ENCODE data around the gene CABP2. TPM values are rescaled to one million over a fixed set of nuclear protein-coding genes. Genes with fewer than 3 reads are reported as not detected.

CABP2 gene
- total RNA-seq, 1 experiment from 2014 or later, result not detected

DNA sequence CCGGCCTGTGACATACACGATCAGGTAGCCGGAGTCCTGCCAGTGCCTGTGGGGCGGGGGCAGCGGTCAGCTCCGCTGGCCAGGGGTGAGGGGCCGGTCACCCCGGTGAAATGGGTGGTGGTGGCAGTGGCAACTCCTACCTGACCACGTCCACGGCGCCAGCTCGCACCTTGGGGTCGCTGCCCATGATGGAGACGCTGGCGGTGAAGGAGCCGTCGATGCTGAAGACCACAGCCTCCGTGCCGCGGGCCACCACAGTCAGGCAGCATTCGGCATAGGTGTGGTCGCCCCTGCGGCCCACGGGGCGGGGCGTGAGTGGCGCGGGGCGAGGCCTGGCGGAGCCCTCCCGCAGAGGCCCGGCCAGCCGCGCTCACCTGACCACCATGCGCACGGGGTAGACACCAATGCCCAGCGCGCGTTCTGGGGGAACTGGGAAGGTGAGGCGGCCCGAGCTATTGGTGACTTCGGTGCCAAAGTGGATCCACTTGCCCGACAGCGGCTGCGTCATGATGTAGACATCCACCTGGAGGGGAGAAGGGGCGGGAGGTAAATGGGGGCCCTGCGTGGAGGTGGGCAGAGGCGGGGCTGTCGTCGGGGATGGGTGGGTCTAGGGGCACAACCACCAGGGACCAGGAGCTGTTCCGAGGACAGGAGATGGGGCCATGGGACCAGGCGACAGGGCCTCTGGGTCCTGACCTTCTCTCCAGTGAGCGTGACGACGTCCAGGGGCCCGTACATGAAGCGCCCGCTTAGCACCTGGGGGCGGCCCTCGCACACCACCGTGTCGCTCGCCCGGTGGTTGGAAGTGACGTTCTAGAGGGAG lies 29.5 kb downstream of the CABP2 start:
- H2BK15ac ChIP-seq (ENCODE audit: low read depth, low read length), result no peak overlapping the region
- Mint-ChIP-seq H3K4me1 (no peaks in the 10 kb centered on the region), H3K36me3 (ENCODE audit: insufficient read depth in 1 of 3, low read depth in 3 of 3) (peaks cover 4 to 28% (median 12%) of the 10 kb centered on the region in 3 experiments; a peak in 6 of 7 replicates), H3K9me3 (no peaks in the 10 kb centered on the region), H3K27ac (no peak overlapping the region; a peak in 1 of 7 replicates), H3K27me3 (ENCODE audit: low read depth) (no peaks in the 10 kb centered on the region), H3K4me3 (no peak overlapping the region)
- no peak overlapping the region for H3K18ac ChIP-seq (ENCODE audit: insufficient read length, low read depth, low read length)
- H3K79me1 ChIP-seq (ENCODE audit: insufficient read depth, low read depth, low read length, poor library complexity, severe bottlenecking), result no peaks in the 10 kb centered on the region
- H4K8ac ChIP-seq (replicated peaks; ENCODE audit: insufficient read length, low read depth, low read length), result no peak overlapping the region
- H4K20me1 ChIP-seq (ENCODE audit: control insufficient read depth, insufficient read depth, insufficient read length), result no peaks in the 10 kb centered on the region
- H3T11ph ChIP-seq (ENCODE audit: low read length), result no peak overlapping the region
- no CpG with 5 or more reads among the region's 65 CpGs for WGBS (ENCODE audit: extremely low coverage, insufficient read length, low lambda C conversion rate)
- H3K14ac ChIP-seq (ENCODE audit: insufficient read depth, low read length), result no peak overlapping the region
- no peak overlapping the region for H2BK20ac ChIP-seq (ENCODE audit: low read depth, low read length, poor library complexity, severe bottlenecking)
- H3K79me2 ChIP-seq (ENCODE audit: insufficient read depth, low read length), result no peaks in the 10 kb centered on the region
- no peak overlapping the region for H2BK12ac ChIP-seq (ENCODE audit: insufficient read length, low read depth, low read length)
- no peaks in the 10 kb centered on the region for H3K4me1 ChIP-seq (ENCODE audit: insufficient read depth, low read length)
- H2AFZ ChIP-seq (ENCODE audit: low read length), result no peak overlapping the region
- H2BK5ac ChIP-seq (ENCODE audit: insufficient read length, low read length), result no peak overlapping the region
- no peak overlapping the region for H4K91ac ChIP-seq (ENCODE audit: insufficient read length, low read depth, low read length)
- no peak overlapping the region for H3K4ac ChIP-seq (ENCODE audit: low read depth, low read length)
- H2BK120ac ChIP-seq (ENCODE audit: low read depth, low read length, poor library complexity, severe bottlenecking), result no peak overlapping the region
- no peak overlapping the region for H4K5ac ChIP-seq (ENCODE audit: insufficient read length, low read depth, low read length)
- no peaks in the 10 kb centered on the region for H3K27me3 ChIP-seq (ENCODE audit: insufficient read depth, low read length)
- no peak overlapping the region for H3K9ac ChIP-seq (ENCODE audit: extremely low read depth, insufficient read length, low read length)
- H3K27ac ChIP-seq (ENCODE audit: insufficient read length, low read depth, low read length), result no peak overlapping the region
- H3K23me2 ChIP-seq (ENCODE audit: insufficient read length, low read depth, low read length, poor library complexity, severe bottlenecking), result no peaks in the 10 kb centered on the region
- no peak for DNase-seq
- H3K4me2 ChIP-seq (ENCODE audit: insufficient read depth, insufficient read length, low read length), result no peak overlapping the region
- no peaks in the 10 kb centered on the region for H3K9me3 ChIP-seq (ENCODE audit: control insufficient read depth, low read depth, low read length)
- no peak overlapping the region for H3K56ac ChIP-seq (ENCODE audit: insufficient read length, low read depth, low read length)
- TF ChIP-seq, protein P1, sequence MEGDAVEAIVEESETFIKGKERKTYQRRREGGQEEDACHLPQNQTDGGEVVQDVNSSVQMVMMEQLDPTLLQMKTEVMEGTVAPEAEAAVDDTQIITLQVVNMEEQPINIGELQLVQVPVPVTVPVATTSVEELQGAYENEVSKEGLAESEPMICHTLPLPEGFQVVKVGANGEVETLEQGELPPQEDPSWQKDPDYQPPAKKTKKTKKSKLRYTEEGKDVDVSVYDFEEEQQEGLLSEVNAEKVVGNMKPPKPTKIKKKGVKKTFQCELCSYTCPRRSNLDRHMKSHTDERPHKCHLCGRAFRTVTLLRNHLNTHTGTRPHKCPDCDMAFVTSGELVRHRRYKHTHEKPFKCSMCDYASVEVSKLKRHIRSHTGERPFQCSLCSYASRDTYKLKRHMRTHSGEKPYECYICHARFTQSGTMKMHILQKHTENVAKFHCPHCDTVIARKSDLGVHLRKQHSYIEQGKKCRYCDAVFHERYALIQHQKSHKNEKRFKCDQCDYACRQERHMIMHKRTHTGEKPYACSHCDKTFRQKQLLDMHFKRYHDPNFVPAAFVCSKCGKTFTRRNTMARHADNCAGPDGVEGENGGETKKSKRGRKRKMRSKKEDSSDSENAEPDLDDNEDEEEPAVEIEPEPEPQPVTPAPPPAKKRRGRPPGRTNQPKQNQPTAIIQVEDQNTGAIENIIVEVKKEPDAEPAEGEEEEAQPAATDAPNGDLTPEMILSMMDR (conservative IDR thresholded peaks at IDR 0.05), result no peak
- H2AK5ac ChIP-seq (ENCODE audit: insufficient read length, low read length), result no peak overlapping the region
- no peak overlapping the region for H3K23ac ChIP-seq (ENCODE audit: insufficient read length, low read depth, low read length)
